AG20443 (cell line): ENCODE results near the gene PPP3CA.
A peak's percentile ranks its signal among the peaks of the same experiment; 100 is the strongest.
"Not testable (repeated sequence)": the region's sequence is repeated elsewhere in the genome, so short reads cannot be mapped to it uniquely, and the experiment has no call there.

ENCODE experiments used
- DNase-seq: peaks from one replicate; pipeline ENCODE4 v3.0.0; 2012; ENCODE audit warnings: low spot score, mixed read lengths

Gene PPP3CA

DNA sequence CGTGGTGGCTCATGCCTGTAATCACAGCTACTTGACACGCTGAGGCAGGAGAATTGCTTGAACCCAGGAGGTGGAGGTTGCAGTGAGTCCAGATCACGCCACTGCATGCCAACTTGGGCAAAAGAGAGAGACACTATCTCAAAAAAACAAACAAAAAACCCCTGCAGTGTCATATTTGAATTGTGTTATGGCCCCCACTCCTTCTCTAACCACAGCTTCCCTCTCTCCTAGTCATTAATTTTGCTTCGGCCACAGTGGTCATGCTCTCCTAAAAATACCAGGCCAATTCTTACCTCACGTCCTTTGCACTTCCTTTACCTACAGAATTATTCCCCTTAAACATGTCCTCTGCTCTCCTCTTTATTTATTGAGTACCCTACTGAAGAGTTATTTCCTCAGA lies 206.1 kb downstream of the PPP3CA start:
- DNase-seq, result no peak

DNA sequence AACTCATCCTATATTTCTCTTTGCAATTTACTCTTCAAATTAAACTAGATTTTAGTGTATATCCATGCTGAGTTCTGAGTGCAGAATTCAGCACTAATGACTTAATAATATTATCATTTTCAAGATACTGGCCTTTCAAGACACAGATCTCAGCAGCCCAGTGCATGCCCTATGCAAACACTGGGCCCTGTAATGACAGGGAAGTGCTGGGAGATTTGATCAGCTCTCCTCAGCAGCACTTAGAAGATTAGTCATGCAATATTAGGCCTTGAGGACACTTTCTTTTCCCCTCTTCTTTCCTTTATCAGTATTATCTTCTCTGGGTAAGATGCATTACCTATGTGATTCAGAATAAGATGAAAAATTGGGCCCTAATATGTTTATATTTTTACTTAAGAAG lies 207.1 kb downstream of the PPP3CA start:
- DNase-seq, result no peak

GRCh38 chr4:101136373-101137370 lies 210.7 kb downstream of the PPP3CA start:
- no peak for DNase-seq

DNA sequence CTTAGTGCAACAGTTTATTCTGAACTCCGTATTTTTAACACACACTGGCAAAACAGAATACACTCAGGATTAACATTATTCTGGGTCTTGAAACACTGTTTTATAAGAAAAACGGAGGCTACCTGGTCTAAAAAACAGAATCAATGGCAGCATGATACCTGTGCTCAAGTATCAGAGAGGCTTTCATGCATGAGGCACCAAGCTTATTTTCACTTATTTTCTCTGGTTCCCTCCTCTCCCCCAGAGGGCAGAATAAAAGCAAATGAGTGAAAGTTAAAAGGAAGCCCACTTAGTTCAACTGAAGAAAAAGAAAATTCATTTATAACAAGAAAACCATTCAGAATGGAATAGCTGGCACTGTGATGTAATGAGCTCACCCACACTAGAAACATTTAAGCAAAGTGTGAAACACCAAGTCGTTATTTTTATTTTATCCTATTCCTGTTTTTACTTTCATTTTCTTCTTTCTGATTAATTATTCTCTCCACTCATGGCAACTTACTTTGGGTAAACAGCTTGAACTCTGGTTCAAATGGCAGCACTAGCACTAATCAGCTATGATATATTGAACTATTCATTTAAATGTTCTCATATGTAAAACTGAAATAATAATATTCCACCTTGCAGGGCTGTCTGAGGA lies 211.8 kb downstream of the PPP3CA start:
- DNase-seq, result no peak

DNA sequence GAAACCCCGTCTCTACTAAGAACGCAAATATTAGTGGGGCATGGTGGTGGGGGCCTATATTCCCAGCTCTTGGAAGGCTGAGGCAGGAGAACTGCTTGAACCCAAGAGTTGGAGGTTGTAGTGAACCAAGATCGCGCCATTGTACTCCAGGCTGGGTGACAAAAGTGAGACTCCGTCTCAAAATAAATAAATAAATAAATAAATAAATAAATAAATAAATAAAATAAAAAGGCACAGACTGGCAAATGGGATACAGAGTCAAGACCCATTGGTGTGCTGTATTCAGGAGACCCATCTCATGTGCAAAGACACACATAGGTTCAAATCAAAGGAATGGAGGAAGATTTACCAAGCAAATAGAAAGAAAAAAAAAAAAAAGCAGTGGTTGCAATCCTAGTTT lies 216.3 kb downstream of the PPP3CA start:
- not testable (repeated sequence) for DNase-seq

GRCh38 chr4:101128898-101129297 lies 218.4 kb downstream of the PPP3CA start:
- DNase-seq, result not testable (repeated sequence)

GRCh38 chr4:101128473-101128872 lies 218.9 kb downstream of the PPP3CA start:
- DNase-seq, result no peak

GRCh38 chr4:101127176-101127790 lies 220.0 kb downstream of the PPP3CA start:
- DNase-seq, result no peak

DNA sequence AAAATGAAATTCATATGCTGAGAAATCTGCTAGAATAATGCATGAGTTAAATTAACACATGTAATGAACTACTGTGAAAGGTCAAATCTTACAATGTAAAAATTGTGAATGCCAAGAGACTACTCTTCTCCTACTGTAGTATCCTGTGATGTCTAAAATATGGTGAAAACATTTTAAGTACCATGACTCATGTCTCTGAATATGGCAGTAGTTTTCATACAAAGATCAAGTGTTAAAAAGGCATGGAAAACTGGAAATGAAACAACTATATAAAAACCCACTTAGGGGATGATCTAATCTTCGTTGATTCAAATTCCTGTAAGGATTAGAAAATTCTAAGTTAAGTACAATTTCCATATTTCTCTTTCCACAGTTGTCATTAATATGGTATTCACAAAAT lies 221.3 kb downstream of the PPP3CA start:
- DNase-seq, result peak; percentile 14

GRCh38 chr4:101125045-101125942 lies 222.0 kb downstream of the PPP3CA start:
- DNase-seq, result no peak

DNA sequence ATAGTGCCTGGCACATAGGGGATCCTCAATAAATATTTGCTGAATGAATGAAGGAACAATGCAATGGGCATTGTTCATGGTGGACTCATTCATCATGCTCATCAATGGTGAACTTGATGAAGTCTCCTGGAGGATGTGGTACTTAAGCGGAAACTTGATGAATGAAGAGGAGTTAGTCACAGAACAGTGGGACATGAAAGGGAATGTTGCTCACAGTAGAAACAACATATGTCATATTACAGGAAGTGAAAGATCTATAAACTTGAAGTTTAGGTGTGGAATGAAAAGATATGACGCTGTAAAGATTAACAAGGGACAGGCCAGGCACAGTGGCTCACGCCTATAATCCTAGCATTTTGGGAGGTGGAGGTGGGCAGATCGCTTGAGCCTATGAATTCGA lies 224.1 kb downstream of the PPP3CA start:
- no peak for DNase-seq

DNA sequence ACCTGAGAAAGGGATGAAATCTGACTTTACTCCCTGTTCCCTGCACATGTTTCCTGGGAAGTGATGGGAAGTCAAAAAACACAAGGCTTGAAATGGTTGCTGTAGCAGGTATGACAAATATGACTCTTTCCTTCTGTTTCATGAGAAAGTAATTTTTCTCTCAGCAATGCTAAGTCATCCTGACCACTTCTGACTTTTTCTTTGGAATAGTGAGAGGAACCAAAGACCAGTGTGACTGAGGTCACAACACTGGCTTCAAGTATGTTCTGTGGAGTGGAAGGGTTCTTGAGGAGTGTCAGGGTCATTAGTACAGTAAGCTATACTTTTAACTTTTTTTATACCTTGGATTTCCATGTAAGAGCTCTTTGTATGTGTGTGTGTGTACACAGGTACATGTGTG lies 225.3 kb downstream of the PPP3CA start:
- DNase-seq, result no peak

DNA sequence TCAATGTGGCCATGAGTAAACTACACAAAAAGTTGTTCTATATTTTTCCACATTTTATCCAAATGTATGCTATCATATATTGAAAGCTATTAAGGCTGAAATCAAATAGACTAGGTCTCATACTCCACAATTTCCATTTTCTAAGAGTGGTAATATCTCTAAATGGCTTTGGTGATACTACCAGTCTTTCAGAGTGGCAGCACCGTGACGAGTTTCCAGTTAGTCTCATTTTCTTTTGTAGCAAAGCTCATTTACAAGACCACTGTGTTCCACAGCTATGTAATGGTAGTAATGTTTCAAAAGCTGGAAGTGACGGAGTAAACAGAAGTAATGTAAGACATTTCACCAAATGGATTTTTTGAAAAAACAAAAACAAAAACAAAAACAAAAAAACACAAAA lies 228.2 kb downstream of the PPP3CA start:
- DNase-seq, result no peak

DNA sequence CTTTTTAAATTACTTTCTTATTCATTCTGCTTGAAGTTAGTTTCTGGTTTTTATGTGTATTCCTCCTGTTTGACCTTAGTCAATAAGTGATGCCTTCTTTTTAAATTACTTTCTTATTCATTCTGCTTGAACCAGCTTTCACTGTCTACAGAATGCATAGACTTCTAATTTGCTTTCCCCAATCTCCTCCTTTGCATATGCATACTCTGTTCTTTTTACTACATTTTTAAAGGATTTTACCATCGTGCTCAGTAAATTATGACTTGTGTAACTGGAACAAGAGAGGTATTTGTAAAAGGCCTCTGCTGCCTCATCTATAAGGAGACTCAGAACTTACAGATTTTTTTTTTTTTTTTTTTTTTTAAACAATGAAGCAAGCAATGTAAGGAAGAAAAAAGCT lies 228.7 kb downstream of the PPP3CA start:
- DNase-seq, result no peak

DNA sequence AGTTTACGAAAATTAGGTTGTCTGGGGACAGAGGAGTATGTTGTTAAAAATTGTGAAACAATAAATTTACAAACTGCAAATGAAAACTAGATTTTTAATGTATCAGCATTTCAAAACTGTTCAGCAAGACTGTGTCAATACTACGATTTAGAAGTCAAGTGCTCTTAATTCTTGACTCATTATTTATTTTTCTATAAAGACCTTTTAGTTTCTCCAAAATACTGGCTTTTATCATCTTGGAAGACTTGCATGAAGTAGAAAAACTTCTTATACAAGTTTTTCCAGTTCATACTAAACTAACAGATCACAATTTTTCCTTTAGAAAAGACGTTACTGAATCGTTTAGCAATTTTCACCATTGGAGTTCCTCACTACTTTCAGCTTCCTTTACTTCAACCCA lies 231.4 kb downstream of the PPP3CA start:
- no peak for DNase-seq

- peak; percentile 13 for DNase-seq
These were observed 232.4 kb downstream of the PPP3CA start for GRCh38 chr4:101114936-101115372.

DNA sequence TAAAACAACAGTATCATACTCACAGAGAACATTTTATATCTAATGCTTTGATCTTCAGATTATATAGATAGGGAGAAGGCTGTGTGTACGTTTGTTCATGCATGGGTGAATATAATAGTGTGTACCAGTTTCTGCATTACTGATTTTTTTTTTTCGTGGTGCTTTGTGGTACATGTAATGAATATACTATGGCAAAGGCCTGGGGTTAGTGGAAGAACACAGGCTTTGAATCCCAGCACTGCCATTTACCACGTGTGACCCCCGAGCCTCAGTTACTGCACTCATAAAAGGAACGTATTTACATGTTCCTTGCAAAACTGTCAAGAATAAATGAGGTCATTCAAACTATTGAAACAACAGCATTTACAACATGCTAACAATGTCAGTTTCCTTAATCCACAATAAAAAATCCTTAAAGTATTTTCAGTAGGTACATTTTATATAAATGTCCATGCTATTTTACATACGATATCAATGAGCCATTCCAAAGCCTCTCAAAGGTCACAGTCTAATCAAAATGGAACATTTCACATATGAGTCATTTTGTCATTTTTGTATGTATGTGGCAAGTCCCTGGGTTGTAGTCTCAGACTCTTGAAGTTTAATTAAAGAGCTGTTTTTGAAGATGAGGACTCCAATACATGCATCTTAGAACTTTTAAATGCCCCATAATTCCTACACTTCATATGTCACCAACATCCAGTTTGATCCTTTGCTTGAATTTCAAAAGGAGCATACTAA lies 242.8 kb downstream of the PPP3CA start:
- no peak for DNase-seq

- DNase-seq, result no peak
These were observed 243.8 kb downstream of the PPP3CA start for GRCh38 chr4:101103381-101104142.

DNA sequence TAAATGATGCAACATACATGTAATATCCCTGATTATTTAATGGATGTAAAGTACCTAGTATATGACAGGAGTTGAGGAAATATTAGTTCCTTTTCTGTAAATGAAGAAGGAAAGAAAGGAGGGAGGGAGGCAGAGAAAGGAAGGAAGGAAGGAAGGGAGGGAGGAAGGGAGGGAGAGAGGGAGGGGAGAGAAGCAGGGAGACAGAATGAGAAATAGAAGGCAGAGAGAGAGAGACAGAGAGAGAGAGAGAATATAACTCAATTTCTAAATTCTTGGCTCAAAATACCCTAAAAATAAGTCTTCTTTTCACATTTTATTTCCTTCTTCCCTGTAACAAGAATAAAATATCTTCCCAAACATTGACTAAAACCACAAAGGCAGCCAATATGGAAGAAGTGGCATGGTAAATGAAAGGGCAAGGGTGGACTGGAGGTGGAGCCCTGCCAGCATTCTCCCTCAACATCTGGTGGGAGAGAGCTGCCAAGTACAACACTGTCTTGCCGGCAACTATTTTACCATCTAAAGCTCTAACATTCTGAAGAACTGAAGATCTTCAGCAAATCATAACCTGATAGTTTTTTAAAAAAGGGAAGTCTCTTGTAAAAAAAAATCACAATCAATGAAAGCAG lies 245.1 kb downstream of the PPP3CA start:
- peak; percentile 66 for DNase-seq

DNA sequence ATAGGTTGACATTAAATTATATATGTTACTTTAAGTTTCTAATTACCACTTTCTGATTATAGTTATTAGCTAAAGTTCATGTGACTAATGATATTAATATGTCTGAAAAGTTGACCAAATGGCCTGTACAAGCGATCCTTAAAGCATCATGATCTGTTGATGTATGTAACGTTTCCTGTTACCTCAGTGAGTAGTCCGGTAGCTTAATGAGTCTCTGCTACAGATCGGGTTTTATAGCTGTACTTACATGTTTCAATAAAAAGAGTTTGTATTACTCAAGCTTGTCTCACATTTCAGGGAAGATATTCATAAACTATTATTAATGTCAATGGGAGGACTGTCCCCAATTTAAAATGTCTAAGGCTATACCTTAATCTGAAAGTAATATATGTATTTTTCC lies 246.3 kb downstream of the PPP3CA start:
- DNase-seq, result no peak
